Right lobe of liver (tissue), 4 donors: ENCODE results near the gene PHTF2.
"Not testable (repeated sequence)": the region's sequence is repeated elsewhere in the genome, so short reads cannot be mapped to it uniquely, and the experiment has no call there.

ENCODE experiments used
- CTCF ChIP-seq, 4 donors: fragments of 200-600 bp in 3 of 4; fragments of 450-650 bp in 1 of 4; IDR thresholded peaks; one replicate each; pipeline versions ENCODE4 v1.5.1 to v1.8.0; 2016 to 2022; ENCODE audit warnings: antibody characterized with exemption in 4 of 4, mild to moderate bottlenecking in 2 of 4
- POLR2A ChIP-seq: fragments of 450-650 bp; IDR thresholded peaks from one replicate; pipeline ENCODE4 v1.6.1; 2017; ENCODE audit warnings: antibody characterized with exemption, mild to moderate bottlenecking
- donor health status: DM: no; HTN: no; CAD: no.
- donor health status: DM: no; HTN: no; CAD: no.
- donor health status: DM: no; HTN: yes; CAD: no.

- TF ChIP-seq CTCF (IDR thresholded peaks at IDR 0.05); POLR2A: not testable (repeated sequence)
Observed at GRCh38 chr7:77873416-77874327, 75.1 kb downstream of the PHTF2 start.
